MM.1S (cell line): ENCODE results near the gene KCNS3.

Experiments used
- EZH2 ChIP-seq: fragments of 300-600 bp; sonication (generic); optimal IDR thresholded peaks from 2 replicates; pipeline ENCODE3; 2017; ENCODE audit warnings: low read depth, mild to moderate bottlenecking, antibody characterized with exemption, low read length, mixed read lengths
- EZH2phosphoT487 ChIP-seq: fragments of 300-600 bp; sonication (generic); IDR thresholded peaks from 2 replicates; pipeline ENCODE4 v1.6.1; 2018; ENCODE audit warnings: antibody characterized with exemption, low read length

GRCh38 chr2:17912266-17912691 lies 33.8 kb downstream of the KCNS3 start:
- TF ChIP-seq EZH2phosphoT487 (no peak), EZH2 (no peak)
